ENCODE measurements around the gene UIMC1.

Gene UIMC1

DNA sequence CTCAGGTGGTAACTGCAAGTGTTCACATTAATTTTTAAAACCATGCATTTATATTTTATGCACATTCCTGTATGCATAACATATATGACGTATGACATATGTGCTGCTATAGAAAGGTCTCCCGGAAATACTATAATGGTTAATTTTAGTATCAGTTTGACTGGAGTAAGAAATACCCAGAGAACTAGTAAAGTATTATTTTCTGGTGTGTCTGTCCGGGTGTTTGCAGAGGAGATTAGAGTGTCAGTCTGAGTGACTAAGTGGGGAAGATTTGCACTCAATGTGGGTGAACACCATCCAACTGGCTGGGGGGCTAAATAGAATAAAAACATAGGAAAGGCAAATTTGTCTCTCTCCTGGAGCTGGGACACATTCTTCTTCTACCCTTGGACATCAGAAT lies 26.9 kb downstream of the UIMC1 start:
- POLR2A ChIA-PET = no interaction called here
- peaks cover 9 to 39% (median 28%) of the 10 kb centered on the region in 4 experiments for H3K36me3 ChIP-seq (ENCODE audit: control insufficient read depth in 4 of 4, insufficient read depth in 4 of 4, low read length in 3 of 4)
- no peaks in the 10 kb centered on the region for H3K4me1 ChIP-seq (ENCODE audit: control extremely low read depth in 1 of 4, control insufficient read depth in 4 of 4, insufficient read depth in 4 of 4, low read length in 3 of 4)
- no peak for DNase-seq
- no peak overlapping the region for H3K27ac ChIP-seq (ENCODE audit: insufficient read depth in 1 of 2, low read depth in 1 of 2, low read length in 2 of 2, poor library complexity in 1 of 2, severe bottlenecking in 2 of 2)
- H3K4me3 ChIP-seq (ENCODE audit: control insufficient read depth in 1 of 7, extremely low read depth in 1 of 7, insufficient read depth in 4 of 7, low read depth in 2 of 7, low read length in 6 of 7) = no peak overlapping the region
- no peaks in the 10 kb centered on the region for H3K9me3 ChIP-seq (ENCODE audit: control extremely low read depth in 1 of 5, control insufficient read depth in 4 of 5, insufficient read depth in 2 of 5, low read depth in 1 of 5, low read length in 4 of 5)
- H3K27me3 ChIP-seq (replicated peaks in 2 of 5; ENCODE audit: control insufficient read depth in 4 of 5, insufficient read depth in 5 of 5, low read length in 4 of 5) = no peaks in the 10 kb centered on the region
- 92% methylated on average over 3 of the region's 3 CpGs for WGBS (ENCODE audit: insufficient coverage)
- CTCF ChIA-PET = no interaction called here

GRCh38 chr5:176965633-176966032 lies 40.9 kb downstream of the UIMC1 start:
- H3K4me1 ChIP-seq (ENCODE audit: control extremely low read depth in 1 of 4, control insufficient read depth in 4 of 4, insufficient read depth in 4 of 4, low read length in 3 of 4) = no peaks in the 10 kb centered on the region
- no peak for DNase-seq
- POLR2A ChIA-PET = no interaction called here
- WGBS (ENCODE audit: insufficient coverage) = no CpG with 5 or more reads among the region's 1 CpG
- no peak overlapping the region for H3K4me3 ChIP-seq (ENCODE audit: control insufficient read depth in 1 of 7, extremely low read depth in 1 of 7, insufficient read depth in 4 of 7, low read depth in 2 of 7, low read length in 6 of 7)
- no peaks in the 10 kb centered on the region for H3K27me3 ChIP-seq (replicated peaks in 2 of 5; ENCODE audit: control insufficient read depth in 4 of 5, insufficient read depth in 5 of 5, low read length in 4 of 5)
- CTCF ChIA-PET = interaction anchor here (0.7 to 1.2 kb wide), 3 partner anchors 9 to 305 kb away, joined by 3 read pairs; no protein-coding TSS in a partner anchor
- no peak overlapping the region for H3K27ac ChIP-seq (ENCODE audit: insufficient read depth in 1 of 2, low read depth in 1 of 2, low read length in 2 of 2, poor library complexity in 1 of 2, severe bottlenecking in 2 of 2)
- peaks cover 8 to 43% (median 21%) of the 10 kb centered on the region in 4 experiments for H3K36me3 ChIP-seq (ENCODE audit: control insufficient read depth in 4 of 4, insufficient read depth in 4 of 4, low read length in 3 of 4)
- H3K9me3 ChIP-seq (ENCODE audit: control extremely low read depth in 1 of 5, control insufficient read depth in 4 of 5, insufficient read depth in 2 of 5, low read depth in 1 of 5, low read length in 4 of 5) = no peaks in the 10 kb centered on the region

GRCh38 chr5:176959051-176959450 lies 47.5 kb downstream of the UIMC1 start:
- DNase-seq = peak; percentile 48 to 70 (median 66)
- POLR2A ChIA-PET = no interaction called here
- WGBS (ENCODE audit: insufficient coverage) = no CpG with 5 or more reads among the region's 3 CpGs
- no peaks in the 10 kb centered on the region for H3K9me3 ChIP-seq (ENCODE audit: control extremely low read depth in 1 of 5, control insufficient read depth in 4 of 5, insufficient read depth in 2 of 5, low read depth in 1 of 5, low read length in 4 of 5)
- peaks cover 5 to 38% (median 20%) of the 10 kb centered on the region in 4 experiments for H3K36me3 ChIP-seq (ENCODE audit: control insufficient read depth in 4 of 4, insufficient read depth in 4 of 4, low read length in 3 of 4)
- CTCF ChIA-PET = interaction anchor here (0.6 to 1.4 kb wide), 4 partner anchors 144 to 299 kb away, joined by 3 to 5 read pairs (median 4); no protein-coding TSS in a partner anchor
- no peaks in the 10 kb centered on the region for H3K4me1 ChIP-seq (ENCODE audit: control extremely low read depth in 1 of 4, control insufficient read depth in 4 of 4, insufficient read depth in 4 of 4, low read length in 3 of 4)
- H3K27ac ChIP-seq (ENCODE audit: insufficient read depth in 1 of 2, low read depth in 1 of 2, low read length in 2 of 2, poor library complexity in 1 of 2, severe bottlenecking in 2 of 2) = no peak overlapping the region
- no peak overlapping the region for H3K4me3 ChIP-seq (ENCODE audit: control insufficient read depth in 1 of 7, extremely low read depth in 1 of 7, insufficient read depth in 4 of 7, low read depth in 2 of 7, low read length in 6 of 7)
- H3K27me3 ChIP-seq (replicated peaks in 2 of 5; ENCODE audit: control insufficient read depth in 4 of 5, insufficient read depth in 5 of 5, low read length in 4 of 5) = no peaks in the 10 kb centered on the region

DNA sequence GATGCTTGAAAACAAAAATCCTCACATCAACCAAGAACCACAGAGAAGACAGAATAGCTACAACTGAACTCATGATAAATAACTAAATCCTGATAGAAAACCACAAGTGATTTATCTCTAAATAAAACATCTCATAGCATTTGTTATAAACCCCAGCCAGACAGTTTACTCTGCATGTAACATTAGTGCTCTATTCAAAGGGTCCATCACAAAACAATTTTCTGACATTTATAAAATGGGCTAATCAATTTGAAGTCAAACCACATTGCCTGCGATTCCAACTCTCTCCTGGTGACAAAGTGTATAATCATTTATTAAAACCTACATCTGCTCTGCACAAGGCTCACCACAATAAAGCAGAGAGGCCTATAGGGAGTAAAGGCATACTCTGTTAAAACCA lies 49.8 kb downstream of the UIMC1 start:
- WGBS (ENCODE audit: insufficient coverage) = 100% methylated on average over 1 of the region's 1 CpG

DNA sequence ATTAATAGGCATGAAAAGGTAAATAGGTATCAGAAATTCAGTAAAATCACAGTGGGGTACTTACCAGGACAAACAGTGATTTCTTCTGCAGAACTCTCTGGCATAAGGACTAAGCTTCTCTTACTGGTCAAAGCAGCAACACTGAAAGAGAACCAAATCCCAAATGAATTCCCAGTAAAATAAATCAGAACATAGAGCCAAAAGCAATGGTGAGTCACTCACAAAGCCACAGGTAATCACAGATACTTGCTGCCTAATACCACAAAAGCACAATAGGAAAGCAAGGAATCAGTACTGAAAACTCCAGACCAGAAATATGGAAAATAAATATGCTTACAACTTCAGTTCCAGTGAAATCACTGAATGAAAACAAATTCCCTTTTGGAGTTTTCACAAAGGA lies 50.7 kb downstream of the UIMC1 start:
- Histone ChIP-seq H3K4me3 (ENCODE audit: control insufficient read depth in 1 of 7, extremely low read depth in 1 of 7, insufficient read depth in 4 of 7, low read depth in 2 of 7, low read length in 6 of 7) (no peak overlapping the region), H3K27ac (ENCODE audit: insufficient read depth in 1 of 2, low read depth in 1 of 2, low read length in 2 of 2, poor library complexity in 1 of 2, severe bottlenecking in 2 of 2) (no peak overlapping the region), H3K4me1 (ENCODE audit: control extremely low read depth in 1 of 4, control insufficient read depth in 4 of 4, insufficient read depth in 4 of 4, low read length in 3 of 4) (no peaks in the 10 kb centered on the region), H3K27me3 (replicated peaks in 2 of 5; ENCODE audit: control insufficient read depth in 4 of 5, insufficient read depth in 5 of 5, low read length in 4 of 5) (no peaks in the 10 kb centered on the region), H3K9me3 (ENCODE audit: control extremely low read depth in 1 of 5, control insufficient read depth in 4 of 5, insufficient read depth in 2 of 5, low read depth in 1 of 5, low read length in 4 of 5) (no peaks in the 10 kb centered on the region), H3K36me3 (ENCODE audit: control insufficient read depth in 4 of 4, insufficient read depth in 4 of 4, low read length in 3 of 4) (peaks cover 13 to 57% (median 35%) of the 10 kb centered on the region in 4 experiments)
- no peak for DNase-seq
- CTCF ChIA-PET = interaction anchor here (0.6 to 1.2 kb wide), 2 partner anchors 295 to 1218 kb away, joined by 3 read pairs; no protein-coding TSS in a partner anchor
- POLR2A ChIA-PET = no interaction called here

More for the DNA sequence above, 49.8 kb downstream of the UIMC1 start:
- CTCF ChIA-PET = interaction anchor here (1.2 to 2.4 kb wide), 4 partner anchors 10 to 299 kb away, joined by 3 to 8 read pairs (median 4); no protein-coding TSS in a partner anchor
- H3K9me3 ChIP-seq (ENCODE audit: control extremely low read depth in 1 of 5, control insufficient read depth in 4 of 5, insufficient read depth in 2 of 5, low read depth in 1 of 5, low read length in 4 of 5) = no peaks in the 10 kb centered on the region
- H3K4me1 ChIP-seq (ENCODE audit: control extremely low read depth in 1 of 4, control insufficient read depth in 4 of 4, insufficient read depth in 4 of 4, low read length in 3 of 4) = no peaks in the 10 kb centered on the region
- H3K27ac ChIP-seq (ENCODE audit: insufficient read depth in 1 of 2, low read depth in 1 of 2, low read length in 2 of 2, poor library complexity in 1 of 2, severe bottlenecking in 2 of 2) = no peak overlapping the region
- POLR2A ChIA-PET = no interaction called here
- H3K4me3 ChIP-seq (ENCODE audit: control insufficient read depth in 1 of 7, extremely low read depth in 1 of 7, insufficient read depth in 4 of 7, low read depth in 2 of 7, low read length in 6 of 7) = no peak overlapping the region
- H3K27me3 ChIP-seq (replicated peaks in 2 of 5; ENCODE audit: control insufficient read depth in 4 of 5, insufficient read depth in 5 of 5, low read length in 4 of 5) = no peaks in the 10 kb centered on the region
- no peak for DNase-seq
- H3K36me3 ChIP-seq (ENCODE audit: control insufficient read depth in 4 of 4, insufficient read depth in 4 of 4, low read length in 3 of 4) = peaks cover 9 to 51% (median 31%) of the 10 kb centered on the region in 4 experiments

GRCh38 chr5:176954050-176954449 lies 52.5 kb downstream of the UIMC1 start:
- no peak overlapping the region for H3K4me3 ChIP-seq (ENCODE audit: control insufficient read depth in 1 of 7, extremely low read depth in 1 of 7, insufficient read depth in 4 of 7, low read depth in 2 of 7, low read length in 6 of 7)
- DNase-seq = no peak
- H3K36me3 ChIP-seq (ENCODE audit: control insufficient read depth in 4 of 4, insufficient read depth in 4 of 4, low read length in 3 of 4) = peaks cover 13 to 71% (median 42%) of the 10 kb centered on the region in 4 experiments
- no peaks in the 10 kb centered on the region for H3K4me1 ChIP-seq (ENCODE audit: control extremely low read depth in 1 of 4, control insufficient read depth in 4 of 4, insufficient read depth in 4 of 4, low read length in 3 of 4)
- POLR2A ChIA-PET = no interaction called here
- no peaks in the 10 kb centered on the region for H3K27me3 ChIP-seq (replicated peaks in 2 of 5; ENCODE audit: control insufficient read depth in 4 of 5, insufficient read depth in 5 of 5, low read length in 4 of 5)
- H3K9me3 ChIP-seq (ENCODE audit: control extremely low read depth in 1 of 5, control insufficient read depth in 4 of 5, insufficient read depth in 2 of 5, low read depth in 1 of 5, low read length in 4 of 5) = no peaks in the 10 kb centered on the region
- CTCF ChIA-PET = no interaction called here
- 100% methylated on average over 1 of the region's 2 CpGs for WGBS (ENCODE audit: insufficient coverage)
- no peak overlapping the region for H3K27ac ChIP-seq (ENCODE audit: insufficient read depth in 1 of 2, low read depth in 1 of 2, low read length in 2 of 2, poor library complexity in 1 of 2, severe bottlenecking in 2 of 2)

DNA sequence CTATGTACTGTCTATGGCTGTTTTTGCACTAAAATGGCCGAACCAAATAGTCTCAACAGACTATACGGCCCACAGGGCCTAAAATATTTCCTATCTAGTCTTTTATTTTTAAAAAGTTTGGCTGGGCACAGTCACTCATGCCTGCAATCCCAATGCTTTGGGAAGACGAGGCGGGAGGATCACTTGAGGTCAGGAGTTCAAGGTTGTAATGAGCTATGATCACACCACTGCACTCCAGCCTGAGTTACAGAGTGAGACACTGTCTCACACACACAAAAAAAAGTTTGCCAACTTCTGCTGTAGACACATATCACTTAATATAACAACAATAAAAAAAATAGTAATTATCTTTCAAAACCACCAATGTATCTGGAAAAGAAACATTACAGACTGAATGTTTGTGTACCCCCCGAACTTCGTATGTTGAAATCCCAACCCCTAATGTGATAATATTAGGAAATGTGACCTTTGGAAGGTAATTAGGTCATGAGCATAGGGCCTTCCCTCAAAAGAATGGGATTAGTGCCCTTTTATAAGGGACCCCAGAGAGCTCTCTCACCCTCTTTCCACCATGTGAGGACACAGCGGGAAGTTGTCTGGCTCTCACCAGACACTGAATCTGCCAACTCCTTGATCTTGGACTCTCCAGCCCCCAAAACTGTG lies 53.9 kb downstream of the UIMC1 start:
- POLR2A ChIA-PET = no interaction called here
- WGBS (ENCODE audit: insufficient coverage) = no CpG with 5 or more reads among the region's 7 CpGs

More for the DNA sequence above, 53.9 kb downstream of the UIMC1 start:
- no peaks in the 10 kb centered on the region for H3K27me3 ChIP-seq (replicated peaks in 2 of 5; ENCODE audit: control insufficient read depth in 4 of 5, insufficient read depth in 5 of 5, low read length in 4 of 5)
- no peak for DNase-seq
- H3K27ac ChIP-seq (ENCODE audit: insufficient read depth in 1 of 2, low read depth in 1 of 2, low read length in 2 of 2, poor library complexity in 1 of 2, severe bottlenecking in 2 of 2) = no peak overlapping the region
- no peak overlapping the region for H3K4me3 ChIP-seq (ENCODE audit: control insufficient read depth in 1 of 7, extremely low read depth in 1 of 7, insufficient read depth in 4 of 7, low read depth in 2 of 7, low read length in 6 of 7)
- H3K9me3 ChIP-seq (ENCODE audit: control extremely low read depth in 1 of 5, control insufficient read depth in 4 of 5, insufficient read depth in 2 of 5, low read depth in 1 of 5, low read length in 4 of 5) = no peaks in the 10 kb centered on the region
- CTCF ChIA-PET = interaction anchor here (0.7 kb wide), 1 partner anchor 295 kb away, joined by 3 read pairs; no protein-coding TSS in a partner anchor
- no peaks in the 10 kb centered on the region for H3K4me1 ChIP-seq (ENCODE audit: control extremely low read depth in 1 of 4, control insufficient read depth in 4 of 4, insufficient read depth in 4 of 4, low read length in 3 of 4)
- H3K36me3 ChIP-seq (ENCODE audit: control insufficient read depth in 4 of 4, insufficient read depth in 4 of 4, low read length in 3 of 4) = peaks cover 15 to 78% (median 44%) of the 10 kb centered on the region in 4 experiments
